ENCODE results near the gene CPSF7. TPM values are rescaled to one million over a fixed set of nuclear protein-coding genes. Genes with fewer than 3 reads are reported as not detected.

Gene CPSF7
- total RNA-seq, 1 donor from 2014 or later = 63.2 TPM

GRCh38 chr11:61356706-61357105, 73.1 kb downstream of the CPSF7 start:
- H3K9me3 ChIP-seq (ENCODE audit: insufficient read depth, low read depth, low read length) = no peaks in the 10 kb centered on the region
- Mint-ChIP-seq H3K36me3 (ENCODE audit: low read depth, unreplicated experiment) (peaks cover 8% of the 10 kb centered on the region), H3K9me3 (ENCODE audit: unreplicated experiment) (no peaks in the 10 kb centered on the region), H3K27ac (ENCODE audit: unreplicated experiment) (no peak overlapping the region), H3K4me3 (ENCODE audit: unreplicated experiment) (no peak overlapping the region), H3K27me3 (ENCODE audit: low read depth, unreplicated experiment) (no peaks in the 10 kb centered on the region), H3K4me1 (ENCODE audit: low read depth, unreplicated experiment) (peaks cover 3% of the 10 kb centered on the region)
- H3K9ac ChIP-seq (ENCODE audit: low read length) = no peak overlapping the region
- H3K27me3 ChIP-seq (ENCODE audit: insufficient read depth, low read length) = no peaks in the 10 kb centered on the region
- no peak overlapping the region for H2AFZ ChIP-seq (ENCODE audit: low read depth, low read length)
- no peak overlapping the region for H3K27ac ChIP-seq (ENCODE audit: low read depth, low read length)
- peaks cover 11% of the 10 kb centered on the region for H3K79me2 ChIP-seq (ENCODE audit: insufficient read depth, low read length)
- H4K20me1 ChIP-seq (ENCODE audit: insufficient read depth, low read length) = peaks cover 10% of the 10 kb centered on the region
- no peak overlapping the region for H3K4me2 ChIP-seq (ENCODE audit: low read length)
- no peak for DNase-seq (ENCODE audit: low read depth)
- peaks cover 9% of the 10 kb centered on the region for H3K36me3 ChIP-seq (ENCODE audit: insufficient read depth, low read length)
- H3K4me3 ChIP-seq (ENCODE audit: insufficient read depth, low read depth, low read length) = no peak overlapping the region
- TF ChIP-seq CTCF (IDR thresholded peaks at IDR 0.05; ENCODE audit: insufficient read depth, low read depth, low read length) (no peak), EZH2 (IDR thresholded peaks at IDR 0.05; ENCODE audit: insufficient read depth, low read length) (no peak)
- FAIRE-seq = no peak
- H3K4me1 ChIP-seq (ENCODE audit: insufficient read depth, low read length) = peaks cover 11% of the 10 kb centered on the region

- Mint-ChIP-seq H3K36me3 (ENCODE audit: low read depth, unreplicated experiment) (peaks cover 21% of the 10 kb centered on the region), H3K4me3 (ENCODE audit: unreplicated experiment) (no peak overlapping the region), H3K9me3 (ENCODE audit: unreplicated experiment) (peaks cover 4% of the 10 kb centered on the region), H3K27me3 (ENCODE audit: low read depth, unreplicated experiment) (no peaks in the 10 kb centered on the region), H3K4me1 (ENCODE audit: low read depth, unreplicated experiment) (no peaks in the 10 kb centered on the region), H3K27ac (ENCODE audit: unreplicated experiment) (no peak overlapping the region)
- Histone ChIP-seq H3K9ac (ENCODE audit: low read length) (no peak overlapping the region), H3K4me3 (ENCODE audit: insufficient read depth, low read depth, low read length) (no peak overlapping the region), H2AFZ (ENCODE audit: low read depth, low read length) (no peak overlapping the region), H4K20me1 (ENCODE audit: insufficient read depth, low read length) (peaks cover 5% of the 10 kb centered on the region), H3K9me3 (ENCODE audit: insufficient read depth, low read depth, low read length) (no peaks in the 10 kb centered on the region), H3K27ac (ENCODE audit: low read depth, low read length) (no peak overlapping the region), H3K4me1 (ENCODE audit: insufficient read depth, low read length) (no peaks in the 10 kb centered on the region), H3K27me3 (ENCODE audit: insufficient read depth, low read length) (no peaks in the 10 kb centered on the region), H3K79me2 (ENCODE audit: insufficient read depth, low read length) (no peaks in the 10 kb centered on the region), H3K4me2 (ENCODE audit: low read length) (no peak overlapping the region), H3K36me3 (ENCODE audit: insufficient read depth, low read length) (peaks cover 12% of the 10 kb centered on the region)
- TF ChIP-seq EZH2 (IDR thresholded peaks at IDR 0.05; ENCODE audit: insufficient read depth, low read length) = no peak
- TF ChIP-seq CTCF (IDR thresholded peaks at IDR 0.05; ENCODE audit: insufficient read depth, low read depth, low read length) = no peak
- no peak for DNase-seq (ENCODE audit: low read depth)
- no peak for FAIRE-seq
Observed at GRCh38 chr11:61354208-61354607, 75.6 kb downstream of the CPSF7 start.

GRCh38 chr11:61353131-61354067, 76.4 kb downstream of the CPSF7 start:
- no peaks in the 10 kb centered on the region for H3K4me1 ChIP-seq (ENCODE audit: insufficient read depth, low read length)
- DNase-seq (ENCODE audit: low read depth) (no peak), FAIRE-seq (no peak)
- H4K20me1 ChIP-seq (ENCODE audit: insufficient read depth, low read length) = peaks cover 4% of the 10 kb centered on the region
- Mint-ChIP-seq H3K36me3 (ENCODE audit: low read depth, unreplicated experiment) (peaks cover 21% of the 10 kb centered on the region), H3K4me1 (ENCODE audit: low read depth, unreplicated experiment) (no peaks in the 10 kb centered on the region), H3K27me3 (ENCODE audit: low read depth, unreplicated experiment) (no peaks in the 10 kb centered on the region), H3K4me3 (ENCODE audit: unreplicated experiment) (no peak overlapping the region), H3K27ac (ENCODE audit: unreplicated experiment) (no peak overlapping the region), H3K9me3 (ENCODE audit: unreplicated experiment) (peaks cover 4% of the 10 kb centered on the region)
- no peaks in the 10 kb centered on the region for H3K27me3 ChIP-seq (ENCODE audit: insufficient read depth, low read length)
- no peak overlapping the region for H3K9ac ChIP-seq (ENCODE audit: low read length)
- no peak overlapping the region for H3K27ac ChIP-seq (ENCODE audit: low read depth, low read length)
- TF ChIP-seq CTCF (IDR thresholded peaks at IDR 0.05; ENCODE audit: insufficient read depth, low read depth, low read length) (no peak), EZH2 (IDR thresholded peaks at IDR 0.05; ENCODE audit: insufficient read depth, low read length) (no peak)
- no peaks in the 10 kb centered on the region for H3K9me3 ChIP-seq (ENCODE audit: insufficient read depth, low read depth, low read length)
- peaks cover 12% of the 10 kb centered on the region for H3K36me3 ChIP-seq (ENCODE audit: insufficient read depth, low read length)
- no peak overlapping the region for H2AFZ ChIP-seq (ENCODE audit: low read depth, low read length)
- no peak overlapping the region for H3K4me2 ChIP-seq (ENCODE audit: low read length)
- no peaks in the 10 kb centered on the region for H3K79me2 ChIP-seq (ENCODE audit: insufficient read depth, low read length)
- no peak overlapping the region for H3K4me3 ChIP-seq (ENCODE audit: insufficient read depth, low read depth, low read length)

Measured in astrocyte (in vitro differentiated cells and primary cell).